Measurements from ENCODE around the gene TMCC1. TPM values are rescaled to one million over a fixed set of nuclear protein-coding genes. Genes with fewer than 3 reads are reported as not detected.

The TMCC1 gene
- total RNA-seq, 1 donor from 2014 or later = 33.4 TPM

- Histone ChIP-seq H3K4me1 (peaks cover 74% of the 10 kb centered on the region), H3K36me3 (no peaks in the 10 kb centered on the region), H3K4me3 (peak overlapping the region; percentile 70), H3K9me3 (no peaks in the 10 kb centered on the region), H3K27ac (peak overlapping the region; percentile 89), H3K27me3 (ENCODE audit: low read depth) (no peaks in the 10 kb centered on the region)
- ATAC-seq (peak; percentile 2 to 12), DNase-seq (peak; percentile 73)
- no peak for TF ChIP-seq CTCF (IDR thresholded peaks at IDR 0.05)
- intact Hi-C loops (cut with DNase I) = no loop called here
These were observed 287.4 kb downstream of the TMCC1 start for GRCh38 chr3:129605922-129606635.

GRCh38 chr3:129605203-129605921, 288.1 kb downstream of the TMCC1 start:
- Histone ChIP-seq H3K27me3 (ENCODE audit: low read depth) (no peaks in the 10 kb centered on the region), H3K4me1 (peaks cover 78% of the 10 kb centered on the region), H3K9me3 (no peaks in the 10 kb centered on the region), H3K36me3 (no peaks in the 10 kb centered on the region), H3K4me3 (peak overlapping the region; percentile 70), H3K27ac (peak overlapping the region; percentile 89)
- TF ChIP-seq CTCF (IDR thresholded peaks at IDR 0.05) = no peak
- ATAC-seq (peak; percentile 31 to 42), DNase-seq (peak; percentile 72)
- intact Hi-C loops (cut with DNase I) = no loop called here

- ATAC-seq (no peak), DNase-seq (no peak)
- Histone ChIP-seq H3K4me1 (peaks cover 78% of the 10 kb centered on the region), H3K4me3 (peak overlapping the region; percentile 70), H3K36me3 (no peaks in the 10 kb centered on the region), H3K27ac (peak overlapping the region; percentile 89), H3K9me3 (no peaks in the 10 kb centered on the region), H3K27me3 (ENCODE audit: low read depth) (no peaks in the 10 kb centered on the region)
- TF ChIP-seq CTCF (IDR thresholded peaks at IDR 0.05) = no peak
- intact Hi-C loops (cut with DNase I) = no loop called here
These were observed 288.7 kb downstream of the TMCC1 start for GRCh38 chr3:129604767-129605166.

GRCh38 chr3:129603991-129604749, 289.3 kb downstream of the TMCC1 start:
- H3K4me3 ChIP-seq = peak overlapping the region; percentile 70
- no peaks in the 10 kb centered on the region for H3K27me3 ChIP-seq (ENCODE audit: low read depth)
- no peaks in the 10 kb centered on the region for H3K36me3 ChIP-seq
- no peak for TF ChIP-seq CTCF (IDR thresholded peaks at IDR 0.05)
- H3K9me3 ChIP-seq = no peaks in the 10 kb centered on the region
- no peak for ATAC-seq
- peaks cover 78% of the 10 kb centered on the region for H3K4me1 ChIP-seq
- intact Hi-C loops (cut with DNase I) = no loop called here
- H3K27ac ChIP-seq = peak overlapping the region; percentile 89
- DNase-seq = no peak

- intact Hi-C loops (cut with DNase I) = no loop called here
- Histone ChIP-seq H3K27ac (peak overlapping the region; percentile 89), H3K4me1 (peaks cover 78% of the 10 kb centered on the region), H3K27me3 (ENCODE audit: low read depth) (no peaks in the 10 kb centered on the region), H3K9me3 (no peaks in the 10 kb centered on the region), H3K36me3 (no peaks in the 10 kb centered on the region), H3K4me3 (peak overlapping the region; percentile 70)
- DNase-seq = no peak
- no peak for ATAC-seq
- TF ChIP-seq CTCF (IDR thresholded peaks at IDR 0.05) = no peak
These were observed 290.0 kb downstream of the TMCC1 start for GRCh38 chr3:129603561-129603942.

Data from lower lobe of right lung (tissue), 2 donors.